ENCODE results near the gene ZDHHC11B. TPM values are rescaled to one million over a fixed set of nuclear protein-coding genes. Genes with fewer than 3 reads are reported as not detected.
"Not testable (repeated sequence)": the region's sequence is repeated elsewhere in the genome, so short reads cannot be mapped to it uniquely, and the experiment has no call there.

The ZDHHC11B gene
- total and polyA plus RNA-seq, 3 donors from 2014 or later = 3.0 to 9.0 (median 4.6) TPM

DNA sequence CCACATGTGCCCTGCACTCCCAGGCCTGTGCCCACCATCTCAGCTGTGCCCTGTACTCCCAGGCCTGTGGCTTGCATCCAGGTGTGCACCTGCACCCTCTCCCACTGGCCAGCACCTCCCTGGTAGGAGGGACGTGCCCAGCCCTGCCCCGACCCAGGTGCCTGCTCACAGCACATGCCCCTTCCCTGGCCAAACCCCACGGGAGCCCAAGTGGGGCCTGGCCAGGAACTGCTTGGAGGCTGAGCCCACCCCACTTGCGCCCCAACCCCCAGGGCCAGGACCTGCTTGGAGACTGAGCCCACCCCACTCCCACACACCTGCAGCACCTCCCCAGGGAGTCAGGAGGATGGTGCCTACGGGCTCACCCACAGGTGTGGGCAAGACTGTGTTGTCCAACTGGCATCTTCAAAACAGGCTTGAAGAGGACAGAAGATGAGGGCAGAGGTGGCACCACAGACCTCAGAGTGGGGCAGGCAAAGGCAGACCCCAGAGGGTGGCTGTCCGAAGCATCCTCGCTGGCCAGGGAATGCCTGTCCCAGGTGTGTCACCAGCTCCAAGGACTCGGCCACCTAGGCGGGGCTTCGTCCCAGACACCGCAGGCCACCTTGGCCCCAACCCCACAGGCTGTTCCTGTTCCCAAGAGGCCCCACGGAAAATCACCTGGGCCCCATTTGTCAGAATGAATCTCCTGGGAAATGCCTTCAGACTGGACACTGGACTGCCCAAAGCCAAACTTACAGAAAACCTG lies 10.8 kb downstream of the ZDHHC11B start:
- Histone ChIP-seq H3K36me3 (ENCODE audit: low read depth, missing control alignments) (no peaks in the 10 kb centered on the region), H3K27me3 (no peaks in the 10 kb centered on the region), H3K4me1 (no peaks in the 10 kb centered on the region), H3K9me3 (no peaks in the 10 kb centered on the region), H3K27ac (no peak overlapping the region), H3K4me3 (no peak overlapping the region)
- intact Hi-C loops (cut with DNase I; ENCODE audit: low total_unique reads) = no loop called here
- DNase-seq = no peak
- no peak for TF ChIP-seq POLR2A (IDR thresholded peaks at IDR 0.05)
- TF ChIP-seq, protein P1, sequence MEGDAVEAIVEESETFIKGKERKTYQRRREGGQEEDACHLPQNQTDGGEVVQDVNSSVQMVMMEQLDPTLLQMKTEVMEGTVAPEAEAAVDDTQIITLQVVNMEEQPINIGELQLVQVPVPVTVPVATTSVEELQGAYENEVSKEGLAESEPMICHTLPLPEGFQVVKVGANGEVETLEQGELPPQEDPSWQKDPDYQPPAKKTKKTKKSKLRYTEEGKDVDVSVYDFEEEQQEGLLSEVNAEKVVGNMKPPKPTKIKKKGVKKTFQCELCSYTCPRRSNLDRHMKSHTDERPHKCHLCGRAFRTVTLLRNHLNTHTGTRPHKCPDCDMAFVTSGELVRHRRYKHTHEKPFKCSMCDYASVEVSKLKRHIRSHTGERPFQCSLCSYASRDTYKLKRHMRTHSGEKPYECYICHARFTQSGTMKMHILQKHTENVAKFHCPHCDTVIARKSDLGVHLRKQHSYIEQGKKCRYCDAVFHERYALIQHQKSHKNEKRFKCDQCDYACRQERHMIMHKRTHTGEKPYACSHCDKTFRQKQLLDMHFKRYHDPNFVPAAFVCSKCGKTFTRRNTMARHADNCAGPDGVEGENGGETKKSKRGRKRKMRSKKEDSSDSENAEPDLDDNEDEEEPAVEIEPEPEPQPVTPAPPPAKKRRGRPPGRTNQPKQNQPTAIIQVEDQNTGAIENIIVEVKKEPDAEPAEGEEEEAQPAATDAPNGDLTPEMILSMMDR (IDR thresholded peaks at IDR 0.05) = no peak
- 93 to 100% methylated on average over 5 to 11 of the region's 12 CpGs for WGBS, 2 donors

DNA sequence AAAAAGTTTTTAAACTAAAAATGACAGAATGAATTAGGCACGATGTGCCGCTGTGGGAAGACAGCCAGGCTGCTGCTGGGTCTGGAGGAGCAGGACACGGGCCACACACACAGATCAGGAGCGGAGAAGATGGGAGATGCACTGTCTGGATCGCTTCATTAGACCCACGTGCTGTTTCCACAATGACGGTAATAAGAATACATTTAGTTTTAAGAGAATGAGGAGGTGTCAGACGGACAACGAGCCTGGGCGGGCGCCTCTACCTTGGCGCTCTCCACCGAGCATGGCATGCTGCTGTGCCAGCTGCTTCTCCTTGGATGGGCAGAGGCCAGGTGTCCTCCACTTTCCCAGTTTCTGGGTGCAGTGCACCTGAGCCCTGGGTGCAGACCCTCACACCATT lies 11.6 kb downstream of the ZDHHC11B start:
- 75 to 77% methylated on average over 13 of the region's 13 CpGs for whole genome bisulfite sequencing, 2 donors
- H3K36me3 ChIP-seq (ENCODE audit: low read depth, missing control alignments); H3K27ac ChIP-seq; H3K27me3 ChIP-seq; DNase-seq; H3K4me3 ChIP-seq; intact Hi-C loops (cut with DNase I; ENCODE audit: low total_unique reads); H3K4me1 ChIP-seq; H3K9me3 ChIP-seq: not testable (repeated sequence)

DNA sequence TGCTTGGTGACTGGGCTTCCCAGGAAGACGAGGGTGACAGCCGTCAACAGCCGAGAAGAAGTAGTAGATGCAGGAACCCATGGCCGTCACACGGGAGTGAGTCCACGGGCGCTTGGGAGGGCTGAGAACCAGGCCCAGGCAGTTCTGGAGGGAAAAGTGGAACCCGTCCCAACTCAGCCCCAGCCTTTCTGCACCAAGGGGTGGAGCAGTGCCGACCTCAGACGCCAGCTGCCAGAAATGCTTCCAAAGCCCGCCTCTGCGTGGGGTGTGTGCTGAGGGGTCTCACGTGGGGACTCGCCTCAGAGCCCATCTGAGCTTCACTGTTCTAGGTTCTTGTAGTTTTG lies 12.0 kb downstream of the ZDHHC11B start:
- DNase-seq; H3K4me1 ChIP-seq; H3K9me3 ChIP-seq; H3K36me3 ChIP-seq (ENCODE audit: low read depth, missing control alignments); H3K27ac ChIP-seq; H3K27me3 ChIP-seq; intact Hi-C loops (cut with DNase I; ENCODE audit: low total_unique reads); H3K4me3 ChIP-seq: not testable (repeated sequence)
- WGBS, 2 donors = 55 to 90% methylated on average over 3 to 4 of the region's 14 CpGs

DNA sequence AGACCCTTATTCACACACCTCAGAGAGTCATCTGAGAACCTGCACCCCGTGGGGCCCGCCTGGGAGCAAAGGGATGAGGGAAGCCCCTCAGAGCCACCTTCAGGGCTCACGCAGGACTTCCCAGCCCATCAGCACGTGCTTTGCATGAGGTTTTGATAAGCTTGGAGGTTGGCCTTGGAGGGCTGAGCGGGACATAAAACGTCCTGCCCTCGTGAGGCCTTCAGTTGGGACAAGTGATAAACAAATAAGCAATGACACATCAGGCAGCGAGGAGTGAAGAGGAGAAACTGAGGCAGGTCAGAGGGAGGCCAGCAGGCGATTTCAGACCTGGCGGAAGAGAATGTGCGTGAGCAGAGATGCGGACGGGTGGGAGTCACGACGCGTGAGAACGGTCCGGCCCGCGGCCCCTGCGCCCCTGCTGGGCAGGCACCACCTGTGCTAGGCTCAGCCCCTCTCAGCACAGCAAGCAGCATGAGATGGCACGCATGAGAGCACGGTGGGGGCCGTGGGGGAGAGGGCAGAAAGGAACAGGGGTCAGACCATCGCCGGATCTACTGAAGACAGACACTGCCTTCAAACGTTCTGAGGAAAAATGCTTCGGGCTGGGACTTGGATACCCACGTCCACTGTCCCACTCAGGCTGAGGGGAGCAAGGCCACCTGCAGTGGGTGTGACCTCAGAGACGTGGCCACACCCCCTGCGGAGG lies 12.5 kb downstream of the ZDHHC11B start:
- H3K9me3 ChIP-seq; H3K36me3 ChIP-seq (ENCODE audit: low read depth, missing control alignments); H3K27ac ChIP-seq; H3K4me3 ChIP-seq; intact Hi-C loops (cut with DNase I; ENCODE audit: low total_unique reads); H3K4me1 ChIP-seq; H3K27me3 ChIP-seq; DNase-seq: not testable (repeated sequence)
- 75 to 76% methylated on average over 5 to 10 of the region's 31 CpGs for WGBS, 2 donors

DNA sequence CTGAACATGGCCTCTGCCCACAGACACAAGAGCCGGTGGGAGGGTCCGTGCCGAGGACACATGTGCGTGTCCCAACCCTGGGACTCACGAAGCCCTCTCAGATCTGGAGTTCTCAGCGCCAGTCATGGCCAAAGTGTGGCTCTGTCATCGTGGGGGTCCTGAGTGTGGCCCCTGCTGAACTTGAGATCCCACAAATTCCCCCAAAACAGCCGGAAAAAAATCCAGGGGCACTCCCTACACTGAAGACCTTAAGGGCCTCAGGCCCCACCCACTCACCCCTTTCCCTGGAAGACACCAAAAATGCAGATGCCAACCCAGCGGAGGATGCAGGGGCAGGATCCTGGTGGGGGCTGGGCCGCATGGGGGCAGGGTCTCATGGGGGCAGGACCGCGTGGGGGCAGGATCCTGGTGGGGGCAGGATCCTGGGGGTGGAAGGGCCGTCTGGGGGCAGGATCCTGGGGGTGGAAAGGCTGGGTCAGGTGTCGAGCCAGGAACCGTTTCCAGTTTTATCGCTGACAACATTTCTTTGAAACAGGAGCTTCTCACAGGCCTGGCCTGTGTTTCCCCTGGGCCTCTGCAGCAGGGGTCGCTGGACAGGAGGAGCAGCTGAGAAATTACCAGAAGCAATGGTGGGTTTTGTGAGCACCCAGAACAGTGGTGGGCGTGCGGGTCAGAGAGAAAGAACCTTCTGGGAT lies 13.3 kb downstream of the ZDHHC11B start:
- intact Hi-C loops (cut with DNase I; ENCODE audit: low total_unique reads); DNase-seq; H3K4me1 ChIP-seq; H3K36me3 ChIP-seq (ENCODE audit: low read depth, missing control alignments); H3K27me3 ChIP-seq; H3K27ac ChIP-seq; H3K9me3 ChIP-seq; H3K4me3 ChIP-seq: not testable (repeated sequence)
- 77 to 84% methylated on average over 17 to 19 of the region's 19 CpGs for WGBS, 2 donors

DNA sequence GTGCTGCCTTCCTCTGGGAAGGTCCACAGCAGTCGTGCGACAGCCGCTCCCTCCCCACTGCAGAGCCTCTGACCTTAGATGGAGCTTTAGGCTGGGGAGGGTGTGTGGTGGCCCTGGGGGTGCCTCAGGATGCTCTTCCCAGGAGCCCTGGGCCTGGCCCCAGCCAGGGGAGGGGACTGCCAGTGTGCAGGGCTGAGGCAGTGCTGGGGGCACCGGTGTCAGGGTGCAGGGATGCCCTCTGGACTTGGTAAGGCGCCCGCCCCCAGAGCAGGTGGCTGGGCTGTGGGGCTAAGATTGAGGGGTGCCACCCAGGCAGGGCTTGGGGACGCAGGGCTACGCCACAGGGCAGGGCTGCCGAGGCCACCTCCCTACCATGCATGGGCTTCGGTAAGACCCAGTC lies 13.9 kb downstream of the ZDHHC11B start:
- H3K4me3 ChIP-seq; H3K27me3 ChIP-seq; H3K9me3 ChIP-seq; intact Hi-C loops (cut with DNase I; ENCODE audit: low total_unique reads); H3K27ac ChIP-seq; DNase-seq; H3K36me3 ChIP-seq (ENCODE audit: low read depth, missing control alignments); H3K4me1 ChIP-seq: not testable (repeated sequence)
- WGBS, 2 donors = 96 to 100% methylated on average over 5 to 10 of the region's 10 CpGs

DNA sequence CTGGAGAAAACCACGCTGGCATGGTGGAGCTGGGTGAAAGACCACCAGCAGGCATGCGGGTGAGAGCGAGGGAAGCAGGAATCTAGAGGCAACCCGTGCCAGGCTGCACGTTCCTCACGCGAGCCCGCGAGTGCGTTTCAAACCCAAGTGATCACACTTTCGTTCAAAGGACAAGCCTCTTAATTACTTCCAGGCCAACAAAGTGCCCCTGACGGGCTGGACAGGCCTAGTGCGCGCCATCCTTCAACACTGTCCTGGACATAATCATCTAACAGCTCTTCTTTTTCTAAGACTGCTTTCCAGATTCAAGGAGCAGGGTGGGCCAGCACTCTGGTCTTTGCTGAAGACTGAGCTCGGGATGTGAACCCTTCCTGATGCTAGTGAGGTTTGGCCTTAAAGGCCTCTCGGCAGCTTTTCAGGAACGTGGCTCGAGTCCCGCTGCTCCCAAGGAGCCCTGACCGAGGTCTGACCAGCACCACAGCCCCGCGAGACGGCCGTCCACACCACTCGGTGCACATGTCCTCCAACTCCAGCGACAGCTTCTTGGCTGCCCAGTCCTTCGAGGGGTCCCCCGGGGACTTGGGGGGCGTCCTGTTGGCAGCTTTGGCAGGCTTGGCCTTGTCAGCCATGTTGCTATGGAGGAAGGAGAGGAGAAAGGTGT lies 14.9 kb downstream of the ZDHHC11B start:
- DNase-seq; H3K4me3 ChIP-seq; intact Hi-C loops (cut with DNase I; ENCODE audit: low total_unique reads); H3K9me3 ChIP-seq; H3K27me3 ChIP-seq; H3K36me3 ChIP-seq (ENCODE audit: low read depth, missing control alignments); H3K4me1 ChIP-seq; H3K27ac ChIP-seq: not testable (repeated sequence)
- 94 to 95% methylated on average over 26 to 29 of the region's 29 CpGs for WGBS, 2 donors
